IMR-90 (cell line): ENCODE results near the gene ATP8B3. TPM values are rescaled to one million over a fixed set of nuclear protein-coding genes. Genes with fewer than 3 reads are reported as not detected.

ENCODE experiments used
- ATAC-seq: fragments of 200-7000 bp; cut with Tn5 transposase; 2 replicates; pipeline ENCODE4 v1.9.1; 2020; ENCODE audit warnings: low read depth, mild to moderate bottlenecking, moderate library complexity
- BruUV-seq: library from RNA; stranded (reverse); fragments of 400-500 nt; replicated peaks from 2 replicates; lab custom pipeline; 2021; lab: Mats Ljungman, UMichigan
- CTCF ChIA-PET: fragments of 300-600 bp; formaldehyde crosslinking; extraction: SDS; loops from one replicate; lab custom pipeline; 2021; ENCODE audit warnings: antibody characterized with exemption; lab: Yijun Ruan, JAX
- POLR2A ChIA-PET: fragments of 300-600 bp; sonication (Branson Sonifier 250); formaldehyde crosslinking; loops from one replicate; lab custom pipeline; 2022; ENCODE audit warnings: antibody characterized with exemption; ENCODE audit not compliant: unreplicated experiment; lab: Charles Lee
- DNase-seq: peaks from one replicate; pipeline ENCODE4 v3.0.0; 2013
- H2AFZ ChIP-seq: replicated peaks from 2 replicates; pipeline ENCODE3; 2013; ENCODE audit warnings: low read length, mild to moderate bottlenecking; ENCODE audit not compliant: poor library complexity
- H2AK5ac ChIP-seq: 2 replicates; pipeline ENCODE4 v1.6.1; 2013; ENCODE audit warnings: low read depth, low read length, inconsistent platforms
- H2AK9ac ChIP-seq: replicated peaks from 2 replicates; pipeline ENCODE3; 2013; ENCODE audit warnings: mild to moderate bottlenecking, low read depth, low read length, moderate library complexity; ENCODE audit not compliant: poor library complexity
- H2BK120ac ChIP-seq: 2 replicates; pipeline ENCODE4 v1.6.1; 2013; ENCODE audit warnings: low read depth, low read length, inconsistent platforms
- H2BK15ac ChIP-seq: 3 replicates; pipeline ENCODE4 v1.6.1; 2013; ENCODE audit warnings: low read depth, low read length, inconsistent platforms
- H2BK20ac ChIP-seq: 2 replicates; pipeline ENCODE4 v1.6.1; 2013; ENCODE audit warnings: low read depth, mild to moderate bottlenecking, inconsistent platforms, low read length, moderate library complexity
- H2BK5ac ChIP-seq: 2 replicates; pipeline ENCODE4 v1.6.1; 2013; ENCODE audit warnings: mild to moderate bottlenecking, low read depth, low read length, inconsistent platforms; ENCODE audit not compliant: poor library complexity, severe bottlenecking
- H3K14ac ChIP-seq: replicated peaks from 2 replicates; pipeline ENCODE4 v1.6.1; 2013; ENCODE audit warnings: low read depth, low read length, inconsistent platforms
- H3K18ac ChIP-seq: 2 replicates; pipeline ENCODE4 v1.6.1; 2013; ENCODE audit warnings: low read depth, low read length, control low read depth
- H3K23ac ChIP-seq: 2 replicates; pipeline ENCODE4 v1.6.1; 2013; ENCODE audit warnings: low read depth, low read length, inconsistent platforms
- H3K27ac ChIP-seq: 2 replicates; pipeline ENCODE4 v1.5.1; 2013; ENCODE audit warnings: mild to moderate bottlenecking, control low read depth, low read length; ENCODE audit not compliant: insufficient read depth
- H3K27me3 ChIP-seq: 2 replicates; pipeline ENCODE4 v1.6.1; 2013; ENCODE audit warnings: low read length; ENCODE audit not compliant: control insufficient read depth, insufficient read depth
- H3K36me3 ChIP-seq: 2 replicates; pipeline ENCODE4 v1.6.1; 2013; ENCODE audit warnings: low read length, mixed read lengths; ENCODE audit not compliant: control insufficient read depth, insufficient read depth
- H3K4ac ChIP-seq: 2 replicates; pipeline ENCODE4 v1.6.1; 2013; ENCODE audit warnings: low read depth, low read length, inconsistent platforms
- H3K4me1 ChIP-seq: 2 replicates; pipeline ENCODE4 v1.6.1; 2013; ENCODE audit warnings: low read length, mixed read lengths; ENCODE audit not compliant: control insufficient read depth, insufficient read depth
- H3K4me2 ChIP-seq: 2 replicates; pipeline ENCODE4 v1.6.1; 2013; ENCODE audit warnings: low read depth, mild to moderate bottlenecking, control low read depth, low read length, moderate library complexity
- H3K4me3 ChIP-seq: 2 replicates; pipeline ENCODE4 v1.5.1; 2013; ENCODE audit warnings: low read depth, mild to moderate bottlenecking, control low read depth, low read length, moderate library complexity; ENCODE audit not compliant: insufficient read depth
- H3K56ac ChIP-seq: 2 replicates; pipeline ENCODE4 v1.6.1; 2013; ENCODE audit warnings: low read length, inconsistent platforms; ENCODE audit not compliant: insufficient read depth; ENCODE audit errors: extremely low read depth
- H3K79me1 ChIP-seq, 2 experiments: 2 replicates each; pipeline ENCODE4 v1.6.1; 2013; ENCODE audit warnings: low read length in 2 of 2, inconsistent platforms in 1 of 2, low read depth in 1 of 2
- H3K9ac ChIP-seq: 2 replicates; pipeline ENCODE4 v1.6.1; 2013; ENCODE audit warnings: low read depth, low read length, control low read depth
- H3K9me1 ChIP-seq: 2 replicates; pipeline ENCODE4 v1.6.1; 2013; ENCODE audit warnings: low read length, inconsistent platforms; ENCODE audit not compliant: insufficient read depth
- H3K9me3 ChIP-seq: 2 replicates; pipeline ENCODE4 v1.6.1; 2013; ENCODE audit warnings: low read length; ENCODE audit not compliant: control insufficient read depth, insufficient read depth
- H4K20me1 ChIP-seq: 2 replicates; pipeline ENCODE4 v1.6.1; 2013; ENCODE audit warnings: low read length, inconsistent platforms; ENCODE audit not compliant: insufficient read depth
- H4K5ac ChIP-seq: 2 replicates; pipeline ENCODE4 v1.6.1; 2013; ENCODE audit warnings: mild to moderate bottlenecking, low read depth, low read length, control low read depth
- H4K8ac ChIP-seq, 2 experiments: 2 replicates each; pipeline ENCODE4 v1.6.1; 2013; ENCODE audit warnings: low read depth in 2 of 2, low read length in 2 of 2, control low read depth in 1 of 2, inconsistent platforms in 1 of 2
- H4K91ac ChIP-seq: 2 replicates; pipeline ENCODE4 v1.6.1; 2013; ENCODE audit warnings: low read depth, low read length, inconsistent platforms; ENCODE audit not compliant: insufficient read depth
- BHLHE40 ChIP-seq: fragments of 150-350 bp; IDR thresholded peaks from 2 replicates; pipeline ENCODE4 v1.6.1; 2016; ENCODE audit warnings: mild to moderate bottlenecking, low read depth, low read length
- CEBPB ChIP-seq: IDR thresholded peaks from 2 replicates; pipeline ENCODE4 v1.6.1; 2012; ENCODE audit warnings: low read depth, low read length, improper control_type of control experiment
- CHD1 ChIP-seq: IDR thresholded peaks from 2 replicates; pipeline ENCODE4 v1.6.1; 2012; ENCODE audit warnings: low read depth, low read length, improper control_type of control experiment
- ELK1 ChIP-seq: fragments of 150-350 bp; IDR thresholded peaks from 2 replicates; pipeline ENCODE4 v1.6.1; 2016; ENCODE audit warnings: low read depth, mild to moderate bottlenecking, low read length, moderate library complexity, borderline replicate concordance
- FOS ChIP-seq: fragments of 150-350 bp; IDR thresholded peaks from 2 replicates; pipeline ENCODE4 v1.6.1; 2016; ENCODE audit warnings: low read depth, low read length
- MAFK ChIP-seq: IDR thresholded peaks from 2 replicates; pipeline ENCODE4 v1.6.1; 2012; ENCODE audit warnings: low read depth, low read length, improper control_type of control experiment
- MAZ ChIP-seq: IDR thresholded peaks from 2 replicates; pipeline ENCODE4 v1.6.1; 2012; ENCODE audit warnings: low read depth, mild to moderate bottlenecking, low read length, improper control_type of control experiment, moderate library complexity, borderline replicate concordance
- MXI1 ChIP-seq: IDR thresholded peaks from 2 replicates; pipeline ENCODE4 v1.6.1; 2012; ENCODE audit warnings: low read depth, mild to moderate bottlenecking, low read length, moderate library complexity, borderline replicate concordance
- NFE2L2 ChIP-seq: fragments of 150-350 bp; IDR thresholded peaks from 2 replicates; pipeline ENCODE4 v1.6.1; 2016; ENCODE audit warnings: low read depth, mild to moderate bottlenecking, low read length
- POLR2A ChIP-seq: IDR thresholded peaks from 2 replicates; pipeline ENCODE4 v1.6.1; 2012; ENCODE audit warnings: mild to moderate bottlenecking, low read depth, low read length
- RAD21 ChIP-seq: IDR thresholded peaks from 2 replicates; pipeline ENCODE4 v1.6.1; 2012; ENCODE audit warnings: low read length, improper control_type of control experiment
- RCOR1 ChIP-seq: IDR thresholded peaks from 2 replicates; pipeline ENCODE4 v1.6.1; 2012; ENCODE audit warnings: mild to moderate bottlenecking, low read length, improper control_type of control experiment; ENCODE audit not compliant: insufficient replicate concordance
- RFX5 ChIP-seq: IDR thresholded peaks from 2 replicates; pipeline ENCODE4 v1.8.0; 2012; ENCODE audit warnings: low read depth, mild to moderate bottlenecking, low read length, moderate library complexity
- SMC3 ChIP-seq: fragments of 150-350 bp; IDR thresholded peaks from 2 replicates; pipeline ENCODE4 v1.6.1; 2016; ENCODE audit warnings: low read depth, mild to moderate bottlenecking, antibody characterized with exemption, low read length, moderate library complexity
- USF2 ChIP-seq: fragments of 150-350 bp; IDR thresholded peaks from 2 replicates; pipeline ENCODE4 v1.6.1; 2017; ENCODE audit warnings: mild to moderate bottlenecking, antibody characterized with exemption, low read length, low read depth
- WGBS, 2 experiments: methylation state at CpG; one replicate each; pipeline versions ENCODE4 v1.1.5 to v1.1.7; 2013; ENCODE audit warnings: missing lambda C conversion rate in 2 of 2; ENCODE audit not compliant: insufficient read length in 1 of 2; ENCODE audit errors: extremely low coverage in 2 of 2; 5-methylcytosine and 5-hydroxymethylcytosine counted together
- dilution Hi-C: fragments of 300-500 bp; cut with HindIII; formaldehyde crosslinking; loops from one replicate; pipeline ENCODE4 v1.14.3; 2018; ENCODE audit warnings: low sequenced_read_pairs; ENCODE audit not compliant: unreplicated experiment
- in situ Hi-C: fragments of 300-500 bp; cut with MboI; formaldehyde crosslinking; loops from 3 replicates; pipeline ENCODE4 v1.14.3; 2019; ENCODE audit warnings: low sequenced_read_pairs, inconsistent platforms, mixed read lengths
- intact Hi-C: fragments of 100-400 bp; cut with micrococcal nuclease; formaldehyde crosslinking; loops from 2 replicates; pipeline ENCODE4 v1.10.0; 2022
- polyA plus RNA-seq, 3 experiments: library from polyadenylated mRNA; depleted of rRNA; stranded (reverse); fragments of >200 nt; gene quantifications; 2 replicates each; pipeline ENCODE4 v1.2.3, GENCODE V29; 2012; ENCODE audit warnings: low replicate concordance in 1 of 3
- total RNA-seq: library from RNA; depleted of rRNA; stranded (reverse); fragments of >200 nt; gene quantifications from 2 replicates; pipeline ENCODE4 v1.2.3, GENCODE V29; 2012
- TF ChIP-seq, protein P1 (sequence below): conservative IDR thresholded peaks from 2 replicates; pipeline ENCODE4 v1.5.1; 2012; ENCODE audit warnings: mild to moderate bottlenecking, low read depth, low read length, improper control_type of control experiment

Gene ATP8B3
- total and polyA plus RNA-seq, 2 of the 4 experiments (the other 2 are of a cell fraction) = 1.6 to 8.1 TPM

GRCh38 chr19:1799695-1800342 lies 12.3 kb downstream of the ATP8B3 start:
- Histone ChIP-seq H3K4ac (no peak overlapping the region), H2BK120ac (no peak overlapping the region), H4K5ac (no peak overlapping the region), H3K56ac (no peak overlapping the region), H2BK20ac (no peak overlapping the region), H3K27me3 (no peaks in the 10 kb centered on the region), H2AFZ (no peak overlapping the region), H4K8ac (no peak overlapping the region), H3K4me3 (no peak overlapping the region), H3K9me3 (no peaks in the 10 kb centered on the region), H4K91ac (no peak overlapping the region), H2AK5ac (no peak overlapping the region), H2AK9ac (peak overlapping the region; percentile 55), H2BK15ac (no peak overlapping the region), H3K4me2 (no peak overlapping the region), H3K14ac (no peak overlapping the region), H3K27ac (no peak overlapping the region), H3K23ac (no peak overlapping the region), H3K36me3 (peaks cover 19% of the 10 kb centered on the region), H3K9ac (no peak overlapping the region), H4K20me1 (no peaks in the 10 kb centered on the region), H3K18ac (no peak overlapping the region), H3K9me1 (no peaks in the 10 kb centered on the region), H3K79me1 (no peaks in the 10 kb centered on the region), H3K4me1 (no peaks in the 10 kb centered on the region), H2BK5ac (no peak overlapping the region)
- in situ Hi-C loops (loop anchor here (25.0 kb wide), 1 partner anchor 263 kb away; no protein-coding TSS in a partner anchor), dilution Hi-C loops (no loop called here), intact Hi-C loops (loop anchor here (5.0 to 10.0 kb wide), 2 partner anchors 195 to 253 kb away; partner anchors contain the start of gene UQCR11)
- no TSS peak for BruUV-seq
- WGBS, 2 experiments = 80% methylated on average over 36 of the region's 36 CpGs; no CpG with 5 or more reads in 1 of the 2 experiments
- DNase-seq = no peak
- ChIA-PET POLR2A (interaction anchor here (0.7 kb wide), 1 partner anchor 11 kb away, joined by 9 read pairs; no protein-coding TSS in a partner anchor), CTCF (no interaction called here)
- no peak for ATAC-seq
- TF ChIP-seq, protein P1, sequence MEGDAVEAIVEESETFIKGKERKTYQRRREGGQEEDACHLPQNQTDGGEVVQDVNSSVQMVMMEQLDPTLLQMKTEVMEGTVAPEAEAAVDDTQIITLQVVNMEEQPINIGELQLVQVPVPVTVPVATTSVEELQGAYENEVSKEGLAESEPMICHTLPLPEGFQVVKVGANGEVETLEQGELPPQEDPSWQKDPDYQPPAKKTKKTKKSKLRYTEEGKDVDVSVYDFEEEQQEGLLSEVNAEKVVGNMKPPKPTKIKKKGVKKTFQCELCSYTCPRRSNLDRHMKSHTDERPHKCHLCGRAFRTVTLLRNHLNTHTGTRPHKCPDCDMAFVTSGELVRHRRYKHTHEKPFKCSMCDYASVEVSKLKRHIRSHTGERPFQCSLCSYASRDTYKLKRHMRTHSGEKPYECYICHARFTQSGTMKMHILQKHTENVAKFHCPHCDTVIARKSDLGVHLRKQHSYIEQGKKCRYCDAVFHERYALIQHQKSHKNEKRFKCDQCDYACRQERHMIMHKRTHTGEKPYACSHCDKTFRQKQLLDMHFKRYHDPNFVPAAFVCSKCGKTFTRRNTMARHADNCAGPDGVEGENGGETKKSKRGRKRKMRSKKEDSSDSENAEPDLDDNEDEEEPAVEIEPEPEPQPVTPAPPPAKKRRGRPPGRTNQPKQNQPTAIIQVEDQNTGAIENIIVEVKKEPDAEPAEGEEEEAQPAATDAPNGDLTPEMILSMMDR = no peak
- TF ChIP-seq MAZ = no peak
- TF ChIP-seq RCOR1 = no peak
- no peak for TF ChIP-seq RFX5
- TF ChIP-seq BHLHE40 = no peak
- no peak for TF ChIP-seq CEBPB
- TF ChIP-seq USF2 = no peak
- TF ChIP-seq ELK1 = no peak
- no peak for TF ChIP-seq POLR2A
- TF ChIP-seq CHD1 = no peak
- no peak for TF ChIP-seq MXI1
- no peak for TF ChIP-seq SMC3
- no peak for TF ChIP-seq NFE2L2
- TF ChIP-seq MAFK = no peak
- TF ChIP-seq RAD21 = no peak
- no peak for TF ChIP-seq FOS
